ENCODE data around the gene ICE1.

Gene ICE1

GRCh38 chr5:5531371-5531770 is 108.9 kb downstream of the ICE1 start:
- Histone ChIP-seq H3K27me3 (replicated peaks; ENCODE audit: control insufficient read depth, insufficient read depth, low read length) (peaks cover 3% of the 10 kb centered on the region), H3K4me1 (ENCODE audit: control insufficient read depth, insufficient read depth, low read length) (peaks cover 4% of the 10 kb centered on the region), H3K36me3 (ENCODE audit: control insufficient read depth, insufficient read depth, low read length, severe bottlenecking) (no peaks in the 10 kb centered on the region), H3K9me3 (ENCODE audit: control insufficient read depth, low read length) (peaks cover 4% of the 10 kb centered on the region), H3K9ac (ENCODE audit: low read length) (no peak overlapping the region), H3K4me3 (ENCODE audit: low read length) (no peak overlapping the region)
- no peak for DNase-seq (ENCODE audit: low read depth)

GRCh38 chr5:5532306-5533076 is 110.0 kb downstream of the ICE1 start:
- Histone ChIP-seq H3K27me3 (replicated peaks; ENCODE audit: control insufficient read depth, insufficient read depth, low read length) (peaks cover 4% of the 10 kb centered on the region), H3K4me3 (ENCODE audit: low read length) (no peak overlapping the region), H3K4me1 (ENCODE audit: control insufficient read depth, insufficient read depth, low read length) (peaks cover 4% of the 10 kb centered on the region), H3K9ac (ENCODE audit: low read length) (no peak overlapping the region), H3K9me3 (ENCODE audit: control insufficient read depth, low read length) (peaks cover 4% of the 10 kb centered on the region), H3K36me3 (ENCODE audit: control insufficient read depth, insufficient read depth, low read length, severe bottlenecking) (no peaks in the 10 kb centered on the region)
- no peak for DNase-seq (ENCODE audit: low read depth)

DNA sequence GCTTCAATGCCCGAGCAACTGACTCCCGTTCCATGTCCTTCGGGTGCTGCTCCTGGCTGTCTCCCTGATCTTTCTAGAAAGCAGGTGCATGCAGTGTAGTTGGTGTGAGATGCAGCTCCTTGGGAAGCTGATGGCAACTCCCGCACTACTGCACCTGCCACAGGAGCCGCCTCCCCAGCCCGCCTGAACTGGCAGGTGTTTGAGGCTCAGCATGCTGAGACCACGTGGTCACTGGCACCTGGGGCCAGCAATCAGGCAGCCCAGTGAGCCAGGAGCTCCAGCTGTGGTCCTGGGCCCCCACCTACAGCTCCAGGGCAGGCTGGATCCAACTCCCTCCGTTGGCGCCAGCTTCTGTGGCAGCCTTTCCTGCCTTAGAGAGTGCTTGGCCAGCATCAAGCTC is 111.5 kb downstream of the ICE1 start:
- Histone ChIP-seq H3K4me1 (ENCODE audit: control insufficient read depth, insufficient read depth, low read length) (peaks cover 4% of the 10 kb centered on the region), H3K4me3 (ENCODE audit: low read length) (no peak overlapping the region), H3K9me3 (ENCODE audit: control insufficient read depth, low read length) (peaks cover 2% of the 10 kb centered on the region), H3K27me3 (replicated peaks; ENCODE audit: control insufficient read depth, insufficient read depth, low read length) (peaks cover 4% of the 10 kb centered on the region), H3K9ac (ENCODE audit: low read length) (no peak overlapping the region), H3K36me3 (ENCODE audit: control insufficient read depth, insufficient read depth, low read length, severe bottlenecking) (no peaks in the 10 kb centered on the region)
- no peak for DNase-seq (ENCODE audit: low read depth)

- Histone ChIP-seq H3K4me3 (ENCODE audit: low read length) (no peak overlapping the region), H3K27me3 (replicated peaks; ENCODE audit: control insufficient read depth, insufficient read depth, low read length) (peaks cover 4% of the 10 kb centered on the region), H3K36me3 (ENCODE audit: control insufficient read depth, insufficient read depth, low read length, severe bottlenecking) (no peaks in the 10 kb centered on the region), H3K9ac (ENCODE audit: low read length) (no peak overlapping the region), H3K4me1 (ENCODE audit: control insufficient read depth, insufficient read depth, low read length) (peaks cover 4% of the 10 kb centered on the region), H3K9me3 (ENCODE audit: control insufficient read depth, low read length) (no peaks in the 10 kb centered on the region)
- DNase-seq (ENCODE audit: low read depth): no peak
These were observed 111.9 kb downstream of the ICE1 start for GRCh38 chr5:5534333-5534732.

- no peaks in the 10 kb centered on the region for H3K4me1 ChIP-seq (ENCODE audit: control insufficient read depth, insufficient read depth, low read length)
- H3K9ac ChIP-seq (ENCODE audit: low read length): no peak overlapping the region
- no peak for DNase-seq (ENCODE audit: low read depth)
- no peaks in the 10 kb centered on the region for H3K9me3 ChIP-seq (ENCODE audit: control insufficient read depth, low read length)
- no peak overlapping the region for H3K4me3 ChIP-seq (ENCODE audit: low read length)
- no peaks in the 10 kb centered on the region for H3K36me3 ChIP-seq (ENCODE audit: control insufficient read depth, insufficient read depth, low read length, severe bottlenecking)
- peaks cover 4% of the 10 kb centered on the region for H3K27me3 ChIP-seq (replicated peaks; ENCODE audit: control insufficient read depth, insufficient read depth, low read length)
These were observed 114.4 kb downstream of the ICE1 start for GRCh38 chr5:5536871-5537270.

- Histone ChIP-seq H3K9me3 (ENCODE audit: control insufficient read depth, low read length) (no peaks in the 10 kb centered on the region), H3K36me3 (ENCODE audit: control insufficient read depth, insufficient read depth, low read length, severe bottlenecking) (no peaks in the 10 kb centered on the region), H3K9ac (ENCODE audit: low read length) (no peak overlapping the region), H3K4me1 (ENCODE audit: control insufficient read depth, insufficient read depth, low read length) (no peaks in the 10 kb centered on the region), H3K4me3 (ENCODE audit: low read length) (no peak overlapping the region), H3K27me3 (replicated peaks; ENCODE audit: control insufficient read depth, insufficient read depth, low read length) (peaks cover 4% of the 10 kb centered on the region)
- DNase-seq (ENCODE audit: low read depth): no peak
These were observed 114.9 kb downstream of the ICE1 start for GRCh38 chr5:5537426-5537825.

DNA sequence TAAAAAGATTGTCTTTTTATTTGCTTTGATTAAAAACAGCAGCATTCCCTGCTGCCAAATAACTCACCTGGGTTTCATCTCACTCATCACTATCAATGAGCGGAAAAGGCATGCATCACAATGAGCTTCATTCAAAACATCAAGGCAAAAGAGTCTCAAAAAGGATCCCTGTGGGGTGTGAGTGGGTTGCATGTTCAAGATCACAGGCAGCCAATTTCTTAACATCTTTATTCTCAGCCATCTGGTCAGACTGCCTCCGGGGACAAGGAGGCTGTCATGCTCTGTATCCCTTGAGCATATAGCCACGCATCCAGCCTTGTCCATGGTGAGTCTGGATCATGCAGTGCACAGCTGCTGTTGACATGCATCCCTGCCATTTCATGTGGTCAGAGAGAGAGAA is 117.1 kb downstream of the ICE1 start:
- no peak for DNase-seq (ENCODE audit: low read depth)
- H3K4me3 ChIP-seq (ENCODE audit: low read length): no peak overlapping the region
- peaks cover 4% of the 10 kb centered on the region for H3K27me3 ChIP-seq (replicated peaks; ENCODE audit: control insufficient read depth, insufficient read depth, low read length)
- H3K4me1 ChIP-seq (ENCODE audit: control insufficient read depth, insufficient read depth, low read length): no peaks in the 10 kb centered on the region
- no peaks in the 10 kb centered on the region for H3K36me3 ChIP-seq (ENCODE audit: control insufficient read depth, insufficient read depth, low read length, severe bottlenecking)
- H3K9me3 ChIP-seq (ENCODE audit: control insufficient read depth, low read length): no peaks in the 10 kb centered on the region
- H3K9ac ChIP-seq (ENCODE audit: low read length): no peak overlapping the region
